SIG-M5 treated with dmso at 0.1 percent for 504 hours (cell line): ENCODE results near the gene RAVER2.
"Not testable (repeated sequence)": the region's sequence is repeated elsewhere in the genome, so short reads cannot be mapped to it uniquely, and the experiment has no call there.

Experiments
- DNase-seq: peaks from one replicate; lab custom pipeline; 2025; ENCODE audit not compliant: unreplicated experiment; lab: John Stamatoyannopoulos, UW

RAVER2 gene

GRCh38 chr1:64745986-64746940 is 1.4 kb downstream of the RAVER2 start:
- peak; percentile 53 for DNase-seq

GRCh38 chr1:64748222-64748621 is 3.3 kb downstream of the RAVER2 start:
- no peak for DNase-seq

- DNase-seq = no peak
Measured at GRCh38 chr1:64748706-64749105, 3.8 kb downstream of the RAVER2 start.

GRCh38 chr1:64750092-64750491 is 5.2 kb downstream of the RAVER2 start:
- DNase-seq = no peak

DNA sequence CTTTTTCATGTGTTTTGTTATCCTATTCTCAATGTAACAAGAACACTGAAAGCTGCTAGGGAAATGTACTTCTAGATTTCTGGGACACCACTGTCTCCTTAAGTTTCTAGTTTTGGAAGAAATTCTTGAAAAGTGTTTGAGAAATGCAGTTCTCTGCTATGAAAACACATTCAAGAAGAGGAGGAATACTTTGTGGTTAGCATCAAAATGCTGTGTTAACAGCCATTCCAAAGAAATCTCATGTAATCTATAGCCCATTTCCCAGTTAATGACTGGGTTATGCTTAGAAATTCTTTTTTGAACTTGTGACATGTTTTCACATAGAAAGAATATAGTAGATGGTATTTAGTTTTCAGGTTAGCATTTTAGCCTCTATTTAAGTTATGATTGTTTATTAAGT is 6.0 kb downstream of the RAVER2 start:
- no peak for DNase-seq

- no peak for DNase-seq
Measured at GRCh38 chr1:64754173-64754572, 9.3 kb downstream of the RAVER2 start.

DNA sequence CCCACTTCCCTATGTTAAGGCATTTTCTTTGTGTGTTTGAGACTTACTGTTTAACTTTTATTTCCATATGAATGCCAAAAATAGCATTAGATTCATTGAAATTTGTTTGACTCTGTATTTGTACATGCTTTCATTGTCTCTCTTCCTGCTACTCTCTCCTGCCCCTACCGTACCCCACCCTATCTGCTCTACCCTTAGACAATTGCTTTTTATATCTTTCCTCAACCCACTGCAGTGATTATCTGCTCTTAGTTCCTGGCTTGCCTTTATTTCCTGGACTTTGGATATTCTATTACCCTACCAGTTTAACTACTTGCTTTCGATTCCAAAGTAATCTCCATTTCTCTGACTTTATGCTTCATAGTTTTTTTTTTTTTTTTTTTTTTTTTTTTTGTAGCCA is 10.5 kb downstream of the RAVER2 start:
- no peak for DNase-seq

DNA sequence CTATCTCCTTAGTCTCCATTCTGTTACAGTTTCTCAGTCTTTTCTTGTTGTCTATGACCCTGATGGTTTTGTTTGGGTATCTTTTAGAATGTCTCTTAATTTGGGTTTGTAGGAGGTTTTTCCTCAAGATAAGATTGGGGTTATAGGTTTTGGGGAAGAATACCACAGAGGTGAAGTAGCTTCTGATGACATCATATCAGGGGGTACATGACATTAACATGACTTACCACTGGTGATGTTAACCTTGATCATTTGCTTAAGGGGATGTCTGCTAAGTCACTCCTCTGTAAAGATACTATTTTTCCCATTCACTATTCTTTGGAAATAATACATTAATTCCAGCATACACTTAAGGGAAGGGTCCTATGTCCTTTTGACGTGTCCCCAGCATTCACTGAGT is 11.9 kb downstream of the RAVER2 start:
- no peak for DNase-seq

DNA sequence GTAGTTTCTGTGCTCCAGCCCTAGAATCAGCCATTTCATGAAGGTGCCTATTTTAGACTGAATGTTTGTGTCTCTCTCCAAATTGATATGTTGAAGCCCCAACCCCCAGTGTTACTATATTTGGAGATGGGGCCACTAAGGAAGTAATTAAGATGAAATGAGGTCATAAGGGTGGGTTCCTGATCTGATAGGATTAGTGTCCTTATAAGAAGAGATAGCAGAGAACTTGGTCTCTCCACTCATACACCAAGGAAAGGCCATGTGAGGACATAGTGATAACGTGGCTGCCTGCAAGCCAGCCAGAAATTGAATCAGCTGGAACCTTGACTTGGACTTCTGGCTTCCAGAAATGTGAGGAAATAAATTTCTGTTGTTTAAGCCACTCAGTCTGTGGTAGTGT is 12.3 kb downstream of the RAVER2 start:
- DNase-seq = no peak

DNA sequence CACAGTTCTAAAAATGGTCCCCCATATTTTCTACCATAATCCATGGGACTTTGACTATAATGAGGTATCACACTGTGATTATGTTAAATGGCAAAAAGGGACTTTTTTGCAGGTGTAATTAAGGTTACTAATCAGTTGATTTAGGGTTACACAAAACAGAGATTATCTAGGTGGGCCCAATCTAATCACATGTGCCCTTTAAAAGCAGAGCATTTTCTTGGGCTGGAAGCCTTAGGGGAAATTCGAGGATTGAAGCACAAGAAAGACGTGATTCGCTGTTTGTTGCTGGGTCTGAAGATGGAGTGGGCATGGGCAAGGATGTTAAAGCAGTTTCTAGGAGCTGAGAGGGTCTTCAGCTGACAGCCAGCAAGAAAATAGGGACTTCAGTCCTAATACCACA is 13.4 kb downstream of the RAVER2 start:
- no peak for DNase-seq

GRCh38 chr1:64759968-64760367 is 15.1 kb downstream of the RAVER2 start:
- no peak for DNase-seq

GRCh38 chr1:64765012-64765411 is 20.1 kb downstream of the RAVER2 start:
- no peak for DNase-seq

DNA sequence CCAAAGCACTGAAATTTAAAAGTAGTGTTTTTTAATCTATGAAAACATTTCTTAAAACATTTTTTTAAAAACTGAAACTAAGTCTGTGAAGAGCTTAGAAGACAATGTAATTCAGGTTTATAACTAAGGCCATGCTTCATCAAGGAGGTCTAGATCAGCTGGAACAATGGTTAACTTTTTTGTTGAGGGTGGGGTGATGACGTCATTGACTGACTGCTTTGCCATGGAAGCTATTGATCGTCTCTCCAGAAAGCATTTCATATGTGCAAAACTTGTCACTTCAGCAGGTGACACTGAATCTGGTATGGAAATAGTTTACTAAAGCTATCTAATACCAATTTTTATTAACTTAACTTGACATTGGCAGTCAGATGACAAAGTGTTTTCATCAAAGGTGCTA is 21.0 kb downstream of the RAVER2 start:
- DNase-seq = no peak

DNA sequence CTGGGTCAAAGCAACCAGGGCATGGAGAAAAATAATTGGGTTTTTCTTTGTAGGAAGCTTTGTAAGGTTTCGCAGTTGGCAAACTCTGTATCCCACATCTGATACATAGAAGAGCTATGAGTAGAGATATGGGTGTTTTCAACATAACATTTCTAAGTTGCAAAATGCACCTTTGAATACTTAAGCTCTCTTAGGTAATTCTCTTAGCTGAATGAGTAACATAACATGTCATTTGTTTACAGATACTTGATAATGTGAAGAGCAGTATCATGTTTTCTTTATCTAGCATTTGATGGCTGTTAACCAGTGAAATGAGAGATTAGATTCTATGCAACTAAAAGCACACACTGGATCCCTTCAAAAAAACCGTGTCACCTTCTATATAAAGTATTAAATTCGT is 21.6 kb downstream of the RAVER2 start:
- no peak for DNase-seq

GRCh38 chr1:64769482-64769881 is 24.6 kb downstream of the RAVER2 start:
- DNase-seq = no peak

- DNase-seq = no peak
Measured at GRCh38 chr1:64769971-64770370, 25.1 kb downstream of the RAVER2 start.

DNA sequence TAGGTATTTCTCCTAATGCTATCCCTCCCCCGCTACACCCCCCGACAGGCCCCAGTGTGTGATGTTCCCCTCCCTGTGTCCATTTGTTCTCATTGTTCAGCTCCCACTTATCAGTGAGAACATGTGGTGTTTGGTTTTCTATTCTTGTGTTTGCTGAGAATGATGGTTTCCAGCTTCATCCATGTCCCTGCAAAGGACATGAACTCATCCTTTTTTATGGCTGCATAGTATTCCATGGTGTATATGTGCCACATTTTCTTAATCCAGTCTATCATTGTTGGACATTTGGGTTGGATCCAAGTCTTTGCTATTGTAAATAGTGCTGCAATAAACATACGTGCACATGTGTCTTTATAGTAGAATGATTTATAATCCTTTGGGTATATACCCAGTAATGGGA is 28.4 kb downstream of the RAVER2 start:
- DNase-seq = not testable (repeated sequence)

- peak; percentile 12 for DNase-seq
Measured at GRCh38 chr1:64775113-64775512, 30.2 kb downstream of the RAVER2 start.

DNA sequence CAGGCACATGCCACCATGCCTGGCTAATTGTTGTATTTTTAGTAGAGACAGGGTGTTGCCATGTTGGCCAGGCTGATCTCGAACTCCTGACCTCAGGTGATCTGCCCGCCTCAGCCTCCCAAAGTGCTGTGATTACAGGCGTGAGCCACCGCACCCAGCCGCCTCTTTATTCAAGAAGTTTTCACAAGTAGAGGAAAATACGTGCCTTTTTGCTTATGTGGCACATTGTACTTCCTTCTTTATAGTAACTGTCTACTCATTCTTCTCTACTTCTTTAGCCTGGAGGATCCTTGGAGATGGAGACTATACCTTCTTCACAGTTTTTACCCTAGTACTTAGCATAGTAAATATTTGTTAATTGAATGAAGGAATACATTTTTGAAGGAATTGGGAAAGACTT is 37.2 kb downstream of the RAVER2 start:
- not testable (repeated sequence) for DNase-seq

DNA sequence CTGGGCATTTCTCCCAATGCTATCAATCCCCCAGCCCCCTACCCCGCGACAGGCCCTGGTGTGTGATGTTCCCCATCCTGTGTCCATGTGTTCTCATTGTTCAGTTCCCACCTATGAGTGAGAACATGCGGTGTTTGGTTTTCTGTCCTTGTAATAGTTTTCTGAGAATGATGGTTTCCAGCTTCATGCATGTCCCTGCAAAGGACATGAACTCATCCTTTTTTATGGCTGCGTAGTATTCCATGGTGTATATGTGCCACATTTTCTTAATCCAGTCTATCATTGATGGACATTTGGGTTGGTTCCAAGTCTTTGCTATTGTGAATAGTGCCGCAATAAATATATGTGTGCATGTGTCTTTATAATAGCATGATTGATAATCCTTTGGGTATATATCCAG is 38.0 kb downstream of the RAVER2 start:
- DNase-seq = not testable (repeated sequence)

- DNase-seq = no peak
Measured at GRCh38 chr1:64790832-64791487, 46.1 kb downstream of the RAVER2 start.

DNA sequence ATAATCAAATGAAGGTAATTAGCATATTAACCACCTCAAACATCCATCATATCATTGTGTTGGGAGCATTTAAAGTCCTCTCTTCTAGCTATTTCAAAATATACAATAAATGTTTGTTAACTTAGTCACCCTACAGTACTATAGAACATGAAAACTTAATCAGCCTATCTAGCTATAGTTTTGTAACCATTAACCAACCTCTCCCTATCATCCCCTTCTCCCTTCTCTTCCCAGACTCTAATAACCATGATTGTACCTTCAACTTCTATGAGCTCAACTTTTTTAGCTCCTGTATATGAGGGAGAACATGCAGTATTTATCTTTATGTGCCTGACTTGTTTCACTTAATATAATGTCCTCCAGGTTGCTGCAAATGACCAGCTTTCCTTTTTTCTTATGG is 54.0 kb downstream of the RAVER2 start:
- DNase-seq = no peak
